ENCODE data around the gene SPTBN2. TPM values are rescaled to one million over a fixed set of nuclear protein-coding genes. Genes with fewer than 3 reads are reported as not detected.

The SPTBN2 gene
- total and polyA plus RNA-seq, 2 of the 8 experiments (the other 6 are each of a cell fraction or from before 2014, with no cell fraction given), result 19.1 to 69.0 TPM

GRCh38 chr11:66701432-66702240 lies 27.4 kb downstream of the SPTBN2 start:
- Histone ChIP-seq H3K23me2 (ENCODE audit: low read depth, low read length) (no peaks in the 10 kb centered on the region), H3K36me3 (ENCODE audit: control insufficient read depth in 2 of 4, insufficient read depth in 4 of 4, low read length in 3 of 4) (peaks cover 21 to 64% (median 49%) of the 10 kb centered on the region in 4 experiments), H3K4me2 (ENCODE audit: insufficient read depth in 1 of 2, low read depth in 2 of 2, low read length in 2 of 2) (no peak overlapping the region), H3K4ac (replicated peaks; ENCODE audit: insufficient read length, low read depth, low read length) (no peak overlapping the region), H2AFZ (ENCODE audit: low read length) (no peak overlapping the region), H3K18ac (ENCODE audit: extremely low read depth, low read length) (no peak overlapping the region), H3K14ac (ENCODE audit: insufficient read length) (no peak overlapping the region), H3K9me3 (ENCODE audit: insufficient read depth in 2 of 2, low read depth in 1 of 2, low read length in 1 of 2) (no peaks in the 10 kb centered on the region), H4K91ac (replicated peaks; ENCODE audit: insufficient read length, low read length) (no peak overlapping the region), H3K9ac (replicated peaks in 1 of 4; ENCODE audit: extremely low read depth in 1 of 4, low read depth in 3 of 4, low read length in 3 of 4) (no peak overlapping the region), H3K23ac (ENCODE audit: insufficient read length) (no peak overlapping the region), H3K56ac (replicated peaks; ENCODE audit: insufficient read length, low read depth, low read length) (no peak overlapping the region), H3K27me3 (replicated peaks in 1 of 4; ENCODE audit: control insufficient read depth in 3 of 4, extremely low read depth in 1 of 4, insufficient read depth in 3 of 4, low read length in 3 of 4) (no peaks in the 10 kb centered on the region), H3K79me1 (ENCODE audit: low read depth, low read length) (no peaks in the 10 kb centered on the region), H4K8ac (ENCODE audit: extremely low read depth, insufficient read depth, low read length) (no peak overlapping the region), H2BK20ac (ENCODE audit: low read length) (no peak overlapping the region), H3K27ac (ENCODE audit: low read depth, low read length) (no peak overlapping the region), H2BK12ac (ENCODE audit: low read depth, low read length) (no peak overlapping the region), H2BK15ac (ENCODE audit: low read length) (no peak overlapping the region), H2BK5ac (ENCODE audit: low read depth, low read length) (no peak overlapping the region), H3K4me1 (replicated peaks in 1 of 4; ENCODE audit: control insufficient read depth in 3 of 4, insufficient read depth in 4 of 4, low read length in 3 of 4) (no peaks in the 10 kb centered on the region), H3K79me2 (ENCODE audit: control insufficient read depth in 1 of 2, insufficient read depth in 2 of 2, low read length in 2 of 2) (no peaks in the 10 kb centered on the region), H4K5ac (ENCODE audit: insufficient read length, low read depth, low read length) (no peak overlapping the region), H2BK120ac (replicated peaks; ENCODE audit: low read depth, low read length) (no peak overlapping the region), H3K4me3 (ENCODE audit: extremely low read depth in 1 of 4, insufficient read depth in 2 of 4, low read depth in 3 of 4, low read length in 4 of 4) (no peak overlapping the region), H4K20me1 (replicated peaks in 1 of 2; ENCODE audit: control insufficient read depth in 1 of 2, insufficient read depth in 2 of 2, low read length in 2 of 2) (peaks cover 0 to 2% of the 10 kb centered on the region in 2 experiments), H2AK5ac (ENCODE audit: low read depth, low read length) (no peak overlapping the region)
- 89% methylated on average over 10 of the region's 10 CpGs; no CpG with 5 or more reads in 1 of the 2 experiments for WGBS, 2 experiments (ENCODE audit: extremely low coverage in 1 of 2, insufficient coverage in 1 of 2, insufficient read length in 1 of 2, insufficient replicate concordance in 2 of 2, low coverage in 1 of 2, low lambda C conversion rate in 2 of 2, missing lambda C conversion rate in 1 of 2)
- FAIRE-seq (no peak), DNase-seq (ENCODE audit: low read depth in 1 of 2, low spot score in 2 of 2) (no peak)
- ChIA-PET CTCF (ENCODE audit: partially characterized antibody) (interaction anchor here (0.6 to 1.2 kb wide), 3 partner anchors 60 to 151 kb away, joined by 3 read pairs; no protein-coding TSS in a partner anchor), POLR2A (ENCODE audit: partially characterized antibody) (no interaction called here)
- TF ChIP-seq SP4 (IDR thresholded peaks at IDR 0.05; ENCODE audit: low read length), result no peak
- TF ChIP-seq CREB1 (IDR thresholded peaks at IDR 0.05), result no peak
- no peak for TF ChIP-seq BACH1 (IDR thresholded peaks at IDR 0.05; ENCODE audit: low read length)
- TF ChIP-seq TBP (IDR thresholded peaks at IDR 0.05; ENCODE audit: low read depth, low read length), result no peak
- no peak for TF ChIP-seq ZNF274 (IDR thresholded peaks at IDR 0.05; ENCODE audit: borderline replicate concordance, extremely low read depth, low read length)
- TF ChIP-seq PHF8 (conservative IDR thresholded peaks at IDR 0.05; ENCODE audit: low read depth, low read length), result no peak
- TF ChIP-seq NANOG (IDR thresholded peaks at IDR 0.05; ENCODE audit: insufficient read depth, low read depth, low read length, poor library complexity, severe bottlenecking), result no peak
- no peak for TF ChIP-seq CBX8 (IDR thresholded peaks at IDR 0.05; ENCODE audit: borderline replicate concordance, low read depth, low read length)
- no peak for TF ChIP-seq POU5F1 (IDR thresholded peaks at IDR 0.05; ENCODE audit: low read depth, low read length)
- TF ChIP-seq TCF12 (IDR thresholded peaks at IDR 0.05; ENCODE audit: low read depth, low read length), result no peak
- TF ChIP-seq BCL11A (IDR thresholded peaks at IDR 0.05; ENCODE audit: low read depth in 2 of 2, low read length in 2 of 2), result no peak
- TF ChIP-seq BRCA1 (IDR thresholded peaks at IDR 0.05; ENCODE audit: low read depth, low read length), result no peak
- TF ChIP-seq CHD2 (IDR thresholded peaks at IDR 0.05; ENCODE audit: low read length), result no peak
- no peak for TF ChIP-seq E2F6 (IDR thresholded peaks at IDR 0.05)

Measured in H1 (cell line).